HG02798 (cell line): ENCODE results near the gene UXS1.

Experiments used
- ATAC-seq: cut with Tn5 transposase; IDR thresholded peaks from one replicate; pipeline ENCODE4 v1.9.1; 2021; ENCODE audit warnings: mild to moderate bottlenecking; ENCODE audit not compliant: unreplicated experiment, poor library complexity

The UXS1 gene

GRCh38 chr2:106115250-106115649 is 78.9 kb downstream of the UXS1 start:
- ATAC-seq, result peak; percentile 73

- no peak for ATAC-seq
These were observed 79.9 kb downstream of the UXS1 start for GRCh38 chr2:106114166-106114565.

DNA sequence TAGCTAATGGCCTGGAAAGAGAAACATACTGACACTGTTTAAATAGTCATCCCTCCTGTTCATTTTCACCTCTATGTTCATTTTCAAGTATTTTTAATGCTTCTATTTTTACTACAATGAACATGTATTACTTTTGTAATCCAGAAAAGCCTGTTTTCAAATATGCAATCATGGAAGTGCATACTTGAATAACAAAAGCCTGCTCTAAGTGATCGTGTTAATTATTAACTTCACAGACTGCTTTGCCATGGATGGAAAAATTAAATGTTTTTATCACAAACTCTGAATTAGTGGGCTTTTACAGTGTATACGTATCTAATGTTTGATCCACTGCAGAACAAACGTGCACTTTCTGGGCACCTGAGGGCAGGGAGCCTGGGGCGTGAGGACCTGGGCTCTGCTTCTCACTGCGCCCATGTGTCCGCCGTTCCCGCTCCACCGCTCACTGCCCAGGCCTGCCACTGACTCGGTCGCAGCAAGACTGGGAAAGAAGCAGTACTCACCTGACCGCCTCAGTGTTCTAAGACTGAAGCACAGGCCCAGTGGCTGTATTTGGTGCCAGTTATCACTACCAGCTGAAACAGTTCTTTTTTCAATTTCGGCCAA is 80.6 kb downstream of the UXS1 start:
- no peak for ATAC-seq

- ATAC-seq, result no peak
These were observed 82.1 kb downstream of the UXS1 start for GRCh38 chr2:106111882-106112571.

DNA sequence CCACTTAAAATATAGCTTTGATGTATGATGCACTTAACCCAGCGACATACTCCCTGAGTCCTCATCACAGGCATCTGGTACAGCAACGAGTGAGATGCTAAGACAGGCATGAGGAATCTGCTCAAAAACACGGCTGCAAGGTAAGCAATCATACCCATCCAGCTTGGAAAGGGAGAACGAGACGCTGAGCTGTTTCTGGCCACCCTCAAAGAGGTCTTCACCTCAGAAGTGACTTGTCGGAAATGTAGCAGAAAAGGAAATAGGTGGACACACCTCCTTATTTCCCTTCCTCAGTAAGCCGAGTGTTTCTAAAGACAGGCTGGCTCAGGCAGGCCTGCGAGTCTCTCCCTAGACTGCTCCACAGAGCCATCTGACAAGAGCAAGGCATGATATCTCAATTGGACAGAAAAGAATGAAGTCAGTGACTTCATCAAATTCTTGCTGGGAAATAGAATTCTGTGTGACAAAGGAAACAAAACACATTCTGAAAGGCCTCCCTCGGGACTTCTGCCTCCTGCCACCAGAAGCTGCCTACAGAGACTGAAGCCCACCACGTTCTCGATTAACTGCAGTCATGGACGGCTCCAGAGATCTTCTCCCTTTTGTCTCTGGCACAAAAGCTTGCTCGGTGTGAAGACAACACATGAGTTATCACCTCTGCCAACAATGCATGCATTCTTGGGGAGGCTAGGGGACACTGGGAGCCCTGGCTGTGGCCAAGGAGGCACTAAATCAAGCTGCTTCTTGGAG is 84.3 kb downstream of the UXS1 start:
- no peak for ATAC-seq

GRCh38 chr2:106108791-106109190 is 85.3 kb downstream of the UXS1 start:
- ATAC-seq, result no peak

DNA sequence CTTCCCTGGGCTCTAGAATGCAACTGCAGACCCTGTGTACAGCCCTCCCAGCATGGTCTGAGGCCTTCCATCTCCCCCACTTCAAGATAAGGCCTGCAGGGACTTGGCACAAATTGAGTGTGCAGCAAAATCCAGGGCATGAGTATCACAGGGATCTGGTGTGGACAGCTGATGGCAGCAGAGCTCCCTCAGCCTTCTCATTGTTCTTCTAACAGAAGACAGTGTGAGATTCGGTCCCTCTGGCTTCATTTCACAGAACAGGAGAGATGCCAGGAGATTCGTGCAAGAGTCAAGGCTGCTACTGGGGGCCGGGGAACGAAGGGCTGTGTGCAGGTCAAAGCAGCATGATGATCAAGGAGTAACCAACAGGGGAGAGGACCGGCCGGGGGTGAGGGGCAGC is 85.8 kb downstream of the UXS1 start:
- no peak for ATAC-seq

- peak; percentile 82 for ATAC-seq
These were observed 86.5 kb downstream of the UXS1 start for GRCh38 chr2:106107509-106108131.

DNA sequence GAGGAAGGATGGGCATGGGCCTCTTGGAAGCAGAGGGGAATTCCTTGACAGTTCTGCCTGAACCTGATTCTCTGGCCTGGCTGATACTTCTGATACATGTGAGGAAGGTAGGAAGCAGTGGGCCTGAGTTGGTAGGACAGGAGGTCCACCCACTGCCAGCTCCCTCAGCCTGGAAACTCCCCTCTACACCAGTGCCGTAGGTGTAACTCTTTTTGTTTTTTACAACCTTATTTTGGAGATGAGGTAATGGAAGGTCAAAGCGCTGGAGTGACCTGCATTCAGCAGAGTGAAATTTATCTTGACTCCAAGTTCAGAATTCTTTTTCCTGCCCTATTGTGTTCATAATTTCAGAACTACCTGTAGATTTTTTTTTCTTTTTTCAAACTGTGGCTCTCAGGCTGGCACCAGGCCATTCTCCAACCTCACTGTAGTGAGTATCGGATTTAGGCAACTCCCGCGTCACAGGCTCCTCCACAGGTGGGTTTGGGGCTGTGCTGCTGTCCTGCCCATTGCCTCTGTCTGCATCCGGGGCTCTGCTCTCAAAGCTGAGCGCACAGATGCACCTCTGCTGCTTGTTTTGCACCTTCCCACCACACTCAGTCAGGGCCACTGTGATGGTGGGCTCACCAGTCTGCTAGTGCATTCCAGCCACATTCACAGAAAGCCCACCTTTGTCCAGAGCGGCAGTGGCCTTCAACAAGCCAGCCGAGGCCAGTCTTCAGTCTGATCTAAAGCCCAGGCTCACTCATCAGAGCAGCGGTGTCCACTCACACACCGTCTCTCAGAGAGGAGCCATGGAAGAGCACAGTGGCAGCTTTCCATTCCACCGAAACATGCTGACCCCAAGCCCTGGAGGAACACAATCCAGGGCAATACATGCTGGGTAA is 87.2 kb downstream of the UXS1 start:
- peak; percentile 37 for ATAC-seq

DNA sequence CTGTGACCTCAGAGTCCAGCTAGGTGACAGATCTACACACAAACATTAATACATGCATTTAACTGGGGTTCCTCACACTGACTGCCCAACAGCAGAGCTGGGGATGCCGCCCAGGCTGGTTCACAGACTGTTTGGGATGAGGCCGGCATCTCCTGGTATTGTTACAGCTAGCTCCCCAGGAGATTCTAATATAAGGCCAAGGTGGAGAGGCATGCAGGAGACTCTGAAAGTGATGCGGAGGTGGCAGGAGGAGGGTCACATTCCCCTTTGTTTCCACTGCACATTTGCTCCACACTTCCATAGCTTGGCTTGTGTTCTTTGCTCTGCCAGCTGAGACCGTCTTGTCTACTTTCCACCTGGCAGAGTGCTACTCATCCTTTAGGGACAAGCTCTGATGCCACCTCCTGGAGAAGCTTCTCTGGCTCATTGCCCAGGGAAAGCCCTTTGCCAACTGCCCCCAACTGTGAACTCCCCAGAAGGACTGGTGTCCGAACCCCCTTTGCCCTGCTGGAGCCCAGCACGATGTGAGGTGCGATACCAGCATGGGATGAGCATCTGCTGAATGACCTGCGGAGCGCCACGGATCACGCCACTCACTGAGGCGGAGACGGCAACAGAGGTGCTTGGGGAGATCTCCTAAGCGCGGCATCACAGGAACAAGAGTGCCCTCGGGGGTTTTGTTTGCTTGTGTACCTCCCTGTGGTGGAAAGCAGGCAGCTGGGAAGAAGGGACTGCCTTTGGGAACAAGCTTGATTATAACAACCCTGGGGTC is 88.8 kb downstream of the UXS1 start:
- no peak for ATAC-seq

DNA sequence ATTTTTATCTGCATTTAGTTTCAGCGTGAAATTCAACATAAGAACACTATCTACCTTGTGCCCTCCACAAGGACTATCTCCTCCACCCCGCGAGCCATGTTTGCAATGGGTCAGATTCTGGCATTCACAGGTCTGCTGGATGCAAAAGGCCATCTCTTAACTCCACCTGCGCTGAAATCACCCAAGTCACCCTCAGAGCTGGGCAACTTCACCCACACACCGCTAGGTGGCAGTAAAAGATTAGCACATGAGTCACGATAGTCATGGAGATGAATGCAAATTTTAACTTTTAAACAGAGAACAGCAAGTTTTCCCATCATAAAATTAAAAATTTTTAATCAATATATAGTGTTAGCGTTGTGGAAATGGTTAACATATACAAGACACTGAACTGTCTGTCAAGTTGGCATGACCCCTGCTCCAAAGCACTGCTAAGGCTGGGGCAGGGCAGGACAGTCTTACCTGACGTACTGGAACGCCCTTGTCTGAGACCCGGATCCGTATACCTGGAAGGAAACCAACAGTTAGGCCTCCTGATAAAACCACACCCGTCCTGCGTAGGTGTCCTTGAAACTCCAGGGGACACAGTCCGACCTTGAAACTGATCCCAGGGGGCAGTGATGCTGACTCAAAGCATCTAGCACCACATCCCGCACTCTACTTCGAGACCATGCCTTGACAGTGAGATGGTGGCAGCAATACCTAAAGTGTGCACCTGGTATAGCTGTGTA is 89.6 kb downstream of the UXS1 start:
- peak; percentile 48 for ATAC-seq

DNA sequence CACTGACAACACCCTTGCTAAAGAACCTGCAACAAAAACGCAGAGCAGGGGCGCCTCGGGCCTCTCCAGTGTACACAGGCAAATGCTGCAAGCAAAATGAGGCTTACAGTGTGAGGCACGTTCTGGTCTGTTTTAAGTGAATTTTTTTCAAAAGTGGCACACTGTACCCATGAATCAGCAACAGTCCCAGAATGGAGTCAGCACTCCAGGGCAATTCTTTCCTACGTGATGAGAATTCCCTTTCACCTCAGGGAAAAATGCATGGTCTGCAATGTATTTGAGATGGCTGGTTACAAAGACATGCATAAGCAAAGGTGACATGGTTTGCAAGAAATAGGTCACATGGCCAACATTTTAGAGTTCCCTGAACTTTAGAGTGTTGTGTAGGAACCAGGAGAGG is 94.4 kb downstream of the UXS1 start:
- no peak for ATAC-seq

DNA sequence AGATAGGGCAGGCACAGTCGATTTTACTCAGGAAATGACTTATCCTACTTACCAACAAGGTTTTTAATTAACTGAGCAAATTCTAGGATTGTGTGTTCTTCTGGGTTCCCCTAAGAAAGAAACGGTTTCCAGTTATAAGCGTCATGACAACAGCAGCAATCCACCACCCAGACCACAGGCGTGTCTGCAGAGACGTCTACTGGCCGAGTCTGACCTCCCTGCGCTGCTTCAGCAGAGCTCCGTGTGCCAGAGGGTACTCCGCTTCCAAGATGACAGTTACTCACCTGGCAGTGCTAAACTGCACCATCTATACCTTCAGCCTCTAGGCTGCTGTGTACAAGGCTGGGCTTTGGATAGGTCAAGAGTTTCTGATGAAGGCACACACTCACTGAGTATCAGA is 95.4 kb downstream of the UXS1 start:
- no peak for ATAC-seq

GRCh38 chr2:106098081-106098480 is 96.0 kb downstream of the UXS1 start:
- ATAC-seq, result no peak

GRCh38 chr2:106097038-106098000 is 96.8 kb downstream of the UXS1 start:
- no peak for ATAC-seq

DNA sequence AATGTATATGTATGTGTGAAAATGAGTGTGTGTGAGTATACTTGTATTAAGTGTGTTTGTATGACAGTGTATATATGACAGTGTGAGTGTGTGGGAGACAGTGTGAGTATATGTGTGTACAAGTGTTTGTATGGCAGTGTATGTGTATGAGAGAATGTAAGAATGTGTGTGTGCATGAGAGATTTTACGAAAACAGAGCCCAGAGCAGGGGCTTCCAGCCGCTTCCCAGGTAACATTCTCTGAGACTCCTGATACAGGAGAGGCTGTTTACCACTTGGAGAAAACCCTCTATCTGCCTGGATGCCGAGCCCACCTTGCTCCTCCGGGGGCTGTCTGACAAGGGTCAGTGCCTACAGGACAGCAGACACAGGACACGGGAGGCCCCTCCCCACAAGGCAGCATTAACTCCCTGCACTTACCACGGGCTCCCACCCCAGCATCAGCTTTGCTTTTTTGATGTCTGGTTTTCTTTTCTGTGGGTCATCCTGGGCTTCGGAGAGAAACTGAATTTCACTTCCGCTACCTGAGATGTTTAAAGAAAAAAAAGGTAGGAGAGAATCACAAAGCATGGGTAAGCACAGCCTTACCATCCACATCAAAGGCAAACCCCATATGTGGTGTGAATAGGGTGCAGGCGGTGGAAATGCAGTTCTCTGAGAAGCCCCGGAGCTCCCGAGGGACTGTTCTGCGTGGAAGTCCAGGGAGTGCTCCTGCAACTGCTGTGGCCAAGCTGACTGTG is 97.6 kb downstream of the UXS1 start:
- ATAC-seq, result no peak
